CD4-positive, alpha-beta memory T cell (primary cell): ENCODE measurements around the gene GON4L. TPM values are rescaled to one million over a fixed set of nuclear protein-coding genes. Genes with fewer than 3 reads are reported as not detected.
A peak's percentile ranks its signal among the peaks of the same experiment; 100 is the strongest.
"Not testable (repeated sequence)": the region's sequence is repeated elsewhere in the genome, so short reads cannot be mapped to it uniquely, and the experiment has no call there.

Experiments used
- CTCF ChIA-PET: fragments of 350-600 bp; sonication (Branson Sonifier 250); formaldehyde crosslinking; loops from one replicate; lab custom pipeline; 2021; ENCODE audit warnings: inconsistent platforms; ENCODE audit not compliant: partially characterized antibody; lab: Charles Lee
- POLR2A ChIA-PET: fragments of 350-600 bp; sonication (Branson Sonifier 250); formaldehyde crosslinking; loops from one replicate; lab custom pipeline; 2021; ENCODE audit not compliant: partially characterized antibody; lab: Charles Lee
- DNase-seq, 5 donors: peaks; one replicate each; pipeline versions ENCODE4 v3.0.0 to v3.0.0-alpha.2; 2020 to 2022; ENCODE audit warnings: mixed read lengths in 1 of 5
- H3K27ac ChIP-seq: one replicate; pipeline ENCODE4 v1.7.0; 2013; ENCODE audit warnings: low read depth, low read length
- H3K27me3 ChIP-seq: 2 replicates; pipeline ENCODE4 v1.7.0; 2013; ENCODE audit warnings: mild to moderate bottlenecking, low read length, moderate library complexity; ENCODE audit not compliant: insufficient read depth
- H3K36me3 ChIP-seq: 2 replicates; pipeline ENCODE4 v1.7.0; 2013; ENCODE audit warnings: mild to moderate bottlenecking, low read length, moderate library complexity; ENCODE audit not compliant: insufficient read depth
- H3K4me1 ChIP-seq: 2 replicates; pipeline ENCODE4 v1.7.0; 2013; ENCODE audit warnings: mild to moderate bottlenecking, low read length, moderate library complexity; ENCODE audit not compliant: insufficient read depth
- H3K4me3 ChIP-seq, 2 donors: one replicate each; pipeline ENCODE4 v1.7.0; 2013; ENCODE audit warnings: low read length in 2 of 2, mild to moderate bottlenecking in 1 of 2
- H3K9me3 ChIP-seq, 2 donors: one replicate each; pipeline ENCODE4 v1.7.0; 2013; ENCODE audit warnings: low read length in 2 of 2, control low read depth in 1 of 2; ENCODE audit not compliant: control insufficient read depth in 1 of 2
- H3K27ac Mint-ChIP-seq, 7 donors: one replicate each; pipeline ENCODE4 v1.8.0; 2020 to 2021; ENCODE audit warnings: mixed read lengths in 7 of 7, mild to moderate bottlenecking in 6 of 7, inconsistent platforms in 3 of 7, moderate library complexity in 3 of 7
- H3K27me3 Mint-ChIP-seq, 2 donors: one replicate each; pipeline ENCODE4 v1.8.0; 2020 to 2021; ENCODE audit warnings: mixed read lengths in 2 of 2
- H3K36me3 Mint-ChIP-seq, 2 donors: one replicate each; pipeline ENCODE4 v1.8.0; 2020 to 2021; ENCODE audit warnings: mixed read lengths in 2 of 2, inconsistent platforms in 1 of 2, mild to moderate bottlenecking in 1 of 2
- H3K4me1 Mint-ChIP-seq, 4 donors: one replicate each; pipeline ENCODE4 v1.8.0; 2020 to 2021; ENCODE audit warnings: mixed read lengths in 4 of 4, mild to moderate bottlenecking in 1 of 4
- H3K4me3 Mint-ChIP-seq, 8 donors: one replicate each; pipeline ENCODE4 v1.8.0; 2020 to 2021; ENCODE audit warnings: mixed read lengths in 8 of 8, mild to moderate bottlenecking in 7 of 8, moderate library complexity in 6 of 8, inconsistent platforms in 3 of 8
- H3K9me3 Mint-ChIP-seq, 8 donors: one replicate each; pipeline ENCODE4 v1.8.0; 2020 to 2021; ENCODE audit warnings: mixed read lengths in 8 of 8, mild to moderate bottlenecking in 5 of 8, inconsistent platforms in 3 of 8, moderate library complexity in 1 of 8
- intact Hi-C: fragments of 100-400 bp; cut with micrococcal nuclease; formaldehyde crosslinking; loops from one replicate; pipeline ENCODE4 v1.15.1; 2023
- polyA plus RNA-seq, 2 donors: library from polyadenylated mRNA; unstranded; fragments of 300-500 nt; fragmentation: Illumina TruSeq; gene quantifications; one replicate each; pipeline ENCODE4 v1.2.3, GENCODE V29; 2021
- total RNA-seq, 2 experiments: library from RNA; stranded (reverse); gene quantifications; one replicate each; pipeline ENCODE4 v1.2.3, GENCODE V29; 2021

The GON4L gene
- total and polyA plus RNA-seq, 4 experiments from 2014 or later, result 9.3 to 134 (median 84.8) TPM

DNA sequence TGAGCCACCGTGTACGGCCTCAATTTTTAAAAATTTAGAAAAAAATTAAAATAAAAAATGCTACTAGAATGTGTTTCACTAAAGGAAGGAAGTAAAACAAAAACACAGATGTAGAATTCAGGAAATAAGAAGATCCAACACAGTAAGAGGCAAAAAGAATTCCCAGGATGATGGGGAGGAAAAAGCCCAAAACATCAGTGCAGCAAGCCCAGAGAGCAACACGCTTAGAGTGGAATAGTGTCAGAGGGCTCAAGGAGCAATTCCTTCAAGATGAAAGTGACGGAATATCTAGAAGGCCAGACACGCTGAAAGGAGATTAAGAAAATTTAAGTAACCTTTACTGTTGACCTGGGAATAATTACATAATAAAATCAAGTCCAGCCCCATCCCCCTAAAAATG is 87.8 kb downstream of the GON4L start:
- H3K4me1 ChIP-seq, result no peaks in the 10 kb centered on the region
- Mint-ChIP-seq H3K36me3 (peaks cover 62 to 77% of the 10 kb centered on the region in 2 donors), H3K4me3 (no peak overlapping the region), H3K27ac (peak overlapping the region in 1 of 7 donors; percentile 75), H3K9me3 (no peaks in the 10 kb centered on the region), H3K4me1 (peaks cover 0 to 2% (median 0%) of the 10 kb centered on the region in 4 donors), H3K27me3 (no peaks in the 10 kb centered on the region)
- H3K9me3 ChIP-seq, result no peaks in the 10 kb centered on the region
- intact Hi-C loops, result no loop called here
- no peak overlapping the region for H3K27ac ChIP-seq
- ChIA-PET POLR2A (no interaction called here), CTCF (no interaction called here)
- no peak for DNase-seq
- H3K27me3 ChIP-seq, result no peaks in the 10 kb centered on the region
- H3K36me3 ChIP-seq, result peaks cover 68% of the 10 kb centered on the region
- H3K4me3 ChIP-seq, result no peak overlapping the region

DNA sequence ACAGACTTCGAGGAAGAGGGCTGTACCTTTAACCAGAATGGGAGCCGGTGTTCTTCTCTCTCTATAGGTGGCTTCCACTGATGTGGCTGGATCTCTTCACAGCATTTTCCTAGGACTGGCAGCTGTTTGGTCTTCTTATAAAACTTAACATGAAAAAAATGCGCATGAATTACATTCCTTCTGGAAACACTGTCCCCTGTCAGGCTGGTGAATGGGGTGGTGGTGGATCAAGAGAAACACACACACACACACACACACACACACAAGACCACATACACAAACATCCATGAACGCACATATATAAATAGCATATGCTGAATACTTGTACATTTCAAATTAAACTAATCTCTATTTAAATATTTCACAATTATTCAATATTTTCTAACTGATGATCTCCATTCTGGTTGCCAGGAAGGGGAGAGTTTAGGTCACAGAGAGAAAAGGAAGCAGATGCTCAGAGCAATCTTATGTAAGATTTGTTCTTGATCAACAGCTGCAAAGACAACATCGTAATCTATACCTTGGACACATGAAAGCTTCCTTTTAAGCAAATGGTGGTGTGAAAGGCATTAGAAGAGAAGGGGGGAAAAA is 89.5 kb downstream of the GON4L start:
- H3K27ac ChIP-seq, H3K27me3 Mint-ChIP-seq, H3K4me3 Mint-ChIP-seq, H3K4me1 Mint-ChIP-seq, H3K27me3 ChIP-seq, H3K4me1 ChIP-seq, DNase-seq, H3K9me3 ChIP-seq, POLR2A ChIA-PET, H3K4me3 ChIP-seq, H3K9me3 Mint-ChIP-seq, intact Hi-C loops, CTCF ChIA-PET: not testable (repeated sequence)
- peaks cover 53 to 71% of the 10 kb centered on the region in 2 donors for H3K36me3 Mint-ChIP-seq
- H3K27ac Mint-ChIP-seq, result peak overlapping the region in 3 of 7 donors; percentile 46 to 57 (median 49)
- peaks cover 65% of the 10 kb centered on the region for H3K36me3 ChIP-seq

DNA sequence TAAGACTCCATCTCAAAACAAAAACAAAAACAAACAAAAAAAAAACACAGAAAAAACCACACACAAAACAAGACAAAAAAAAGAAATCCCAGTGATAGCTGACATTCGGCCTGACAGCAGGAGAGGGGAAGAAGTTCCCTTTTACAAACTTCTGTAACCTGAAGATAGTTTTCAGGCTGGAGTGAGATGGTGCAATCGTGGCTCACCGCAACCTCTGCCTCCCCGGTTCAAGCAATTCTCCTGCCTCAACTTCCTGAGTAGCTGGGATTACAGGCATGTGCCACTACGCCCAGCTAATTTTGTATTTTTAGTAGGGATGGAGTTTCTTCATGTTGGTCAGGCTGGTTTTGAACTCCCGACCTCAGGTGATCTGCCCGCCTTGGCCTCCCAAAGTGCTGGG is 93.0 kb downstream of the GON4L start:
- H3K27me3 ChIP-seq, H3K4me3 ChIP-seq, H3K27ac Mint-ChIP-seq, DNase-seq, H3K4me3 Mint-ChIP-seq, POLR2A ChIA-PET, H3K9me3 ChIP-seq, H3K27ac ChIP-seq, intact Hi-C loops, H3K4me1 ChIP-seq, H3K27me3 Mint-ChIP-seq, H3K4me1 Mint-ChIP-seq, H3K9me3 Mint-ChIP-seq: not testable (repeated sequence)
- peaks cover 58 to 70% of the 10 kb centered on the region in 2 donors for H3K36me3 Mint-ChIP-seq
- CTCF ChIA-PET, result interaction anchor here (0.6 to 0.7 kb wide), 2 partner anchors 160 to 514 kb away, joined by 3 to 4 read pairs; no protein-coding TSS in a partner anchor
- H3K36me3 ChIP-seq, result peaks cover 60% of the 10 kb centered on the region

DNA sequence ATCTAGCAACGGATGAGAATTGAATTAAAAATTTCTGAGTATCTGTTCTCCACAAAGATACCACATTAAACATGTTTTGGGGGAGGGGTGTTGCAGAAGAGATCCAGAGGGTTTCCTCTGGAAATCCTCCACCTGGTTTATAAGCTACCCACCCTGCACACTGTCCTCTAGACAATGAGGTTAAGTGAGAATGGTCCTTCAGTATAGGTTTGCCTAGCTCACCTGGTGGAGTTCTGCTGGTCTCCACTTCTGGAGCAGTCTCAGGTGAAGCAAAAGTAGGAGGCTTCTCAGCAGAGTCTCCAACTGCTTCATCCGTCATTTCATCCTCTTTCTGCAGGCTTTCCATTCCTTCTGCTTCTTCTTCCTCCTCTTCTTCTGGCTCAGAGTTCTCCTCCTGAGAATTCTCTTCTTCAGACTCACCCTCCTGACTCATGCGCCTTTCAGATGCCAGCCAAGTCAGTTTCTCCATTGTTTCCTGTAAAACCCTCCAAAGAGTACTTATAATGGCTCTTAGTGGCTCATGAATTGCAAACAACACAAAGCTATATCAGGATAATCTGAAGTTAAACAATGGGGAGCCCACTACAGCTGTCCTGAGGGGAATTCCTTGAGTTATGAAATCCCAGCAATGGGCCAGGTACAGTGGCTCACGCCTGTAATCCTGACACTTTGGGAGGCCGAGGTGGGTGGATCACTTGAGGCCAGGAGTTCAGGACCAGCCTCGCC is 93.8 kb downstream of the GON4L start:
- H3K4me1 Mint-ChIP-seq, intact Hi-C loops, H3K4me3 ChIP-seq, H3K27me3 Mint-ChIP-seq, H3K4me3 Mint-ChIP-seq, DNase-seq, H3K27me3 ChIP-seq, H3K9me3 ChIP-seq, H3K9me3 Mint-ChIP-seq, POLR2A ChIA-PET, H3K4me1 ChIP-seq, H3K27ac ChIP-seq: not testable (repeated sequence)
- H3K36me3 Mint-ChIP-seq, result peaks cover 52 to 67% of the 10 kb centered on the region in 2 donors
- peak overlapping the region in 2 of 7 donors; percentile 7 to 84 for H3K27ac Mint-ChIP-seq
- H3K36me3 ChIP-seq, result peaks cover 63% of the 10 kb centered on the region
- CTCF ChIA-PET, result interaction anchor here (0.6 to 0.7 kb wide), 2 partner anchors 161 to 514 kb away, joined by 3 to 4 read pairs; no protein-coding TSS in a partner anchor

DNA sequence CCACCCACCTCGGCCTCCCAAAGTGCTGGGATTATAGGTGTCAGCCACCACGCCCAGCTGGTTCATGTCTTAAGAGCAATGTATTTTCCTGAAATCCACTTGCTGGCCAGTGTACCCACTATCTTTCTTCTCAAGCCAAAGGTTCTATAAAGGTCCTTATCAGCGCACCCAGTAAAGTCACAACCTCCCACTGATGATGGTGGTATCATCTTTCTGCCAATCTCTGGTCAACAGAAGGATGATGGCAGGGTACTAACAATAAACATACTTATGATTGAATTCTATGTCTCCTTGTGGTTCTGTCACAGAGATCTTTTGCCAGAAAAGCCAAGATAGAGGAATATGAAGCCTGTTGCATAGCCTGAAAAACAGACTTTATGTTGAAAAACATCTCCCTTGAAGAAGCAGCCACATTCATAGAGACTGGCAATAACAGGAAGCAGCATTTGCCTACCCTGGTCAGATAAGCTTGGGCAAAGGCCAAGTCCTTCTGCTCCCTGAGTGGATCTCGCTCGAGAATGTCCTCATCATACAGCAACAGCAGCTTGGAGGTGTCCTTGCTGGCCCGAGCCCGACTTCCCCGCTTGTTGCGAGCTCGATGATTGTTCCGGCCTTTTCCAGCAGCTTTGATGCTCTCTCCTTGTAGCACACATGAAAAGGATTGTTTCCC is 95.1 kb downstream of the GON4L start:
- Mint-ChIP-seq H3K36me3 (peaks cover 52 to 67% of the 10 kb centered on the region in 2 donors), H3K27ac (peak overlapping the region in 2 of 7 donors; percentile 12 to 65)

DNA sequence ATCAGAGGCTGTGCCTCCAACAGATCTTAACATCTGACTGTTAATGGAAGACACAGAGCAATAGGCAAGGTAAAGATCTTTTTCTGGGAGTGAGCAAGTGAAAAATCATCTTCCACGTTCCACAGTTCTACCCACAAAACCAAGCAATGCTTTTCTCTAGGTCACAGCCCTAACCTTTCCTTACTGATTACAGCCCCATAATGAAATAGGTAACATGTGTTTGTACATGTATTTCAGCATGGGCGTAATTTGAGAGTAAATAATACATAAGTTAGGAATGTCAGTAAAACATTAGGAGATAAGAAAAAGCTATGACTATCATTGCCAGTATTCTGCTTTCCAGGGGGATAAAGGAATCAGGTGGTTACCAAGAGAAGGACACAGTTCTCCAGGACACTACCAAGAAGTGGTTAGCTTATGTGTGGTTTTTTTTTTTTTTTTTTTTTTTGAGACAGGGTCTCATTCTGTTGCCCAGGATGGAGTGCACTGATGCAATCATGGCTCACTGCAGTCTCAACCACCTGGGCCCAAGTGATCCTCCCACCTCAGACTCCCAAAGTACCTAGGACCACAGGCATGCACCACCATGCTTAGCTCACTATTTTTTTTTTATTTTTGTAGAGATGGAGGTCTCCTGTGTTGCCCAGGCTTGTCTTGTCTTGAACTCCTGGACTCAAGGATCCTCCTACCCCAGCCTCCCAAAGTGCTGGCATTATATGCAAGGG is 96.1 kb downstream of the GON4L start:
- ChIA-PET POLR2A (no interaction called here), CTCF (no interaction called here)
- intact Hi-C loops, result no loop called here
- no peak for DNase-seq
- Histone ChIP-seq H3K4me3 (no peak overlapping the region), H3K27ac (no peak overlapping the region), H3K27me3 (no peaks in the 10 kb centered on the region), H3K4me1 (no peaks in the 10 kb centered on the region), H3K36me3 (peaks cover 62% of the 10 kb centered on the region), H3K9me3 (no peaks in the 10 kb centered on the region)
- H3K9me3 Mint-ChIP-seq, result no peaks in the 10 kb centered on the region
- H3K4me1 Mint-ChIP-seq, result peaks cover 0 to 5% (median under 1%) of the 10 kb centered on the region in 4 donors
- H3K4me3 Mint-ChIP-seq, result no peak overlapping the region
- no peaks in the 10 kb centered on the region for H3K27me3 Mint-ChIP-seq
- peak overlapping the region in 4 of 7 donors; percentile 63 to 81 (median 68) for H3K27ac Mint-ChIP-seq
- H3K36me3 Mint-ChIP-seq, result peaks cover 51 to 68% of the 10 kb centered on the region in 2 donors

More for the DNA sequence above, 95.1 kb downstream of the GON4L start:
- Histone ChIP-seq H3K27ac (no peak overlapping the region), H3K4me3 (no peak overlapping the region), H3K27me3 (no peaks in the 10 kb centered on the region), H3K4me1 (no peaks in the 10 kb centered on the region), H3K36me3 (peaks cover 64% of the 10 kb centered on the region), H3K9me3 (no peaks in the 10 kb centered on the region)
- ChIA-PET CTCF (no interaction called here), POLR2A (no interaction called here)
- Mint-ChIP-seq H3K9me3 (no peaks in the 10 kb centered on the region), H3K4me1 (peaks cover 0 to 5% (median under 1%) of the 10 kb centered on the region in 4 donors), H3K4me3 (no peak overlapping the region), H3K27me3 (no peaks in the 10 kb centered on the region)
- intact Hi-C loops, result no loop called here
- no peak for DNase-seq
